ENCODE data around the gene AKAP8L.

The AKAP8L gene

GRCh38 chr19:15433519-15434069, 14.8 kb upstream of the AKAP8L start:
- no peak for DNase-seq (ENCODE audit: low spot score)

GRCh38 chr19:15432629-15433518, 14.1 kb upstream of the AKAP8L start:
- DNase-seq (ENCODE audit: low spot score), result peak; percentile 84

- no peak for DNase-seq (ENCODE audit: low spot score)
These were observed 13.3 kb upstream of the AKAP8L start for GRCh38 chr19:15432018-15432494.

- DNase-seq (ENCODE audit: low spot score), result no peak
These were observed 12.7 kb upstream of the AKAP8L start for GRCh38 chr19:15431396-15432017.

- DNase-seq (ENCODE audit: low spot score), result no peak
These were observed 11.8 kb upstream of the AKAP8L start for GRCh38 chr19:15430526-15431120.

GRCh38 chr19:15429825-15430467, 11.2 kb upstream of the AKAP8L start:
- no peak for DNase-seq (ENCODE audit: low spot score)

- DNase-seq (ENCODE audit: low spot score), result no peak
These were observed 10.4 kb upstream of the AKAP8L start for GRCh38 chr19:15428956-15429824.

GRCh38 chr19:15427991-15428471, 9.2 kb upstream of the AKAP8L start:
- no peak for DNase-seq (ENCODE audit: low spot score)

- no peak for DNase-seq (ENCODE audit: low spot score)
These were observed 8.5 kb upstream of the AKAP8L start for GRCh38 chr19:15427350-15427700.

- DNase-seq (ENCODE audit: low spot score), result no peak
These were observed 7.9 kb upstream of the AKAP8L start for GRCh38 chr19:15426485-15427349.

GRCh38 chr19:15425321-15425950, 6.6 kb upstream of the AKAP8L start:
- DNase-seq (ENCODE audit: low spot score), result no peak

- no peak for DNase-seq (ENCODE audit: low spot score)
These were observed 6.0 kb upstream of the AKAP8L start for GRCh38 chr19:15424692-15425272.

GRCh38 chr19:15424121-15424520, 5.3 kb upstream of the AKAP8L start:
- DNase-seq (ENCODE audit: low spot score), result no peak

GRCh38 chr19:15423130-15423529, 4.3 kb upstream of the AKAP8L start:
- no peak for DNase-seq (ENCODE audit: low spot score)

GRCh38 chr19:15422296-15423075, 3.7 kb upstream of the AKAP8L start:
- DNase-seq (ENCODE audit: low spot score), result no peak

GRCh38 chr19:15421721-15422260, 3.0 kb upstream of the AKAP8L start:
- peak; percentile 91 for DNase-seq (ENCODE audit: low spot score)

GRCh38 chr19:15421136-15421695, 2.4 kb upstream of the AKAP8L start:
- no peak for DNase-seq (ENCODE audit: low spot score)
